GM21825 (cell line): ENCODE measurements around the gene CAMK2D.
"Not testable (repeated sequence)": the region's sequence is repeated elsewhere in the genome, so short reads cannot be mapped to it uniquely, and the experiment has no call there.

ENCODE experiments used
- ATAC-seq: cut with Tn5 transposase; IDR thresholded peaks from one replicate; pipeline ENCODE4 v1.9.1; 2021; ENCODE audit warnings: mild to moderate bottlenecking, moderate library complexity; ENCODE audit not compliant: unreplicated experiment

The CAMK2D gene

GRCh38 chr4:113687067-113687718, 74.3 kb downstream of the CAMK2D start:
- ATAC-seq, result no peak

- ATAC-seq, result not testable (repeated sequence)
These were observed 76.4 kb downstream of the CAMK2D start for GRCh38 chr4:113685157-113685556.

- ATAC-seq, result no peak
These were observed 76.9 kb downstream of the CAMK2D start for GRCh38 chr4:113684534-113685091.

- peak; percentile 97 for ATAC-seq
These were observed 78.6 kb downstream of the CAMK2D start for GRCh38 chr4:113682730-113683537.

- no peak for ATAC-seq
These were observed 82.9 kb downstream of the CAMK2D start for GRCh38 chr4:113678641-113679040.

GRCh38 chr4:113677325-113677724, 84.2 kb downstream of the CAMK2D start:
- no peak for ATAC-seq

GRCh38 chr4:113675731-113676697, 85.5 kb downstream of the CAMK2D start:
- no peak for ATAC-seq

GRCh38 chr4:113674733-113675132, 86.8 kb downstream of the CAMK2D start:
- no peak for ATAC-seq

GRCh38 chr4:113674251-113674650, 87.3 kb downstream of the CAMK2D start:
- no peak for ATAC-seq

- ATAC-seq, result peak; percentile 98
These were observed 88.1 kb downstream of the CAMK2D start for GRCh38 chr4:113673450-113673849.

GRCh38 chr4:113666386-113667114, 95.0 kb downstream of the CAMK2D start:
- no peak for ATAC-seq

GRCh38 chr4:113665036-113665435, 96.5 kb downstream of the CAMK2D start:
- no peak for ATAC-seq

- ATAC-seq, result no peak
These were observed 99.0 kb downstream of the CAMK2D start for GRCh38 chr4:113662581-113662980.

- no peak for ATAC-seq
These were observed 102.4 kb downstream of the CAMK2D start for GRCh38 chr4:113659127-113659526.

- ATAC-seq, result no peak
These were observed 103.8 kb downstream of the CAMK2D start for GRCh38 chr4:113657586-113658233.

- ATAC-seq, result no peak
These were observed 107.7 kb downstream of the CAMK2D start for GRCh38 chr4:113653871-113654270.

- ATAC-seq, result no peak
These were observed 115.1 kb downstream of the CAMK2D start for GRCh38 chr4:113646442-113646822.

- no peak for ATAC-seq
These were observed 115.6 kb downstream of the CAMK2D start for GRCh38 chr4:113645771-113646441.

GRCh38 chr4:113645288-113645687, 116.2 kb downstream of the CAMK2D start:
- no peak for ATAC-seq
